Endodermal cell (in vitro differentiated cells): ENCODE measurements around the gene SLC2A2. TPM values are rescaled to one million over a fixed set of nuclear protein-coding genes. Genes with fewer than 3 reads are reported as not detected.

Source experiments
- DNase-seq: peaks from one replicate; pipeline ENCODE4 v3.0.0-alpha.2; 2017
- H3K27ac ChIP-seq: 2 replicates; pipeline ENCODE4 v1.5.1; 2013; ENCODE audit warnings: mild to moderate bottlenecking, low read depth, low read length, moderate library complexity
- H3K27me3 ChIP-seq: 2 replicates; pipeline ENCODE4 v1.6.1; 2013; ENCODE audit warnings: mild to moderate bottlenecking, low read length, moderate library complexity; ENCODE audit not compliant: insufficient read depth, control insufficient read depth, poor library complexity, severe bottlenecking
- H3K36me3 ChIP-seq: 2 replicates; pipeline ENCODE4 v1.7.0; 2013; ENCODE audit warnings: mild to moderate bottlenecking, low read length, moderate library complexity; ENCODE audit not compliant: control insufficient read depth, insufficient read depth
- H3K4me1 ChIP-seq: one replicate; pipeline ENCODE4 v1.7.0; 2013; ENCODE audit warnings: low read length; ENCODE audit not compliant: control insufficient read depth, insufficient read depth
- H3K4me3 ChIP-seq: 2 replicates; pipeline ENCODE4 v1.5.1; 2013; ENCODE audit warnings: mild to moderate bottlenecking, low read length, moderate library complexity
- H3K9ac ChIP-seq: 2 replicates; pipeline ENCODE4 v1.6.1; 2013; ENCODE audit warnings: mild to moderate bottlenecking, low read length, moderate library complexity; ENCODE audit not compliant: poor library complexity, severe bottlenecking; ENCODE audit errors: extremely low read depth
- H3K9me3 ChIP-seq: 2 replicates; pipeline ENCODE4 v1.6.1; 2013; ENCODE audit warnings: mild to moderate bottlenecking, low read length, moderate library complexity; ENCODE audit not compliant: control insufficient read depth
- H3K27ac Mint-ChIP-seq: 2 replicates; pipeline ENCODE4 v1.8.0; 2020; ENCODE audit warnings: mixed read lengths
- H3K27me3 Mint-ChIP-seq: 2 replicates; pipeline ENCODE4 v1.8.0; 2021; ENCODE audit warnings: mild to moderate bottlenecking, mixed read lengths; ENCODE audit not compliant: insufficient read depth
- H3K36me3 Mint-ChIP-seq: 2 replicates; pipeline ENCODE4 v1.8.0; 2020; ENCODE audit warnings: low read depth, mixed read lengths
- H3K4me1 Mint-ChIP-seq: 2 replicates; pipeline ENCODE4 v1.8.0; 2020; ENCODE audit warnings: mixed read lengths
- H3K4me3 Mint-ChIP-seq: 2 replicates; pipeline ENCODE4 v1.8.0; 2020; ENCODE audit warnings: mild to moderate bottlenecking, moderate library complexity, mixed read lengths
- H3K9me3 Mint-ChIP-seq: 2 replicates; pipeline ENCODE4 v1.8.0; 2020; ENCODE audit warnings: mild to moderate bottlenecking, mixed read lengths
- CTCF ChIP-seq: fragments of 200-600 bp; sonication (generic); conservative IDR thresholded peaks from 2 replicates; pipeline ENCODE4 v1.5.0; 2021; ENCODE audit warnings: antibody characterized with exemption, mild to moderate bottlenecking
- WGBS, 2 experiments: methylation state at CpG; one replicate each; pipeline versions ENCODE4 v1.1.5 to v1.1.7; 2013; ENCODE audit warnings: missing lambda C conversion rate in 2 of 2, mixed read lengths in 1 of 2; ENCODE audit not compliant: insufficient coverage in 1 of 2, insufficient read length in 1 of 2; 5-methylcytosine and 5-hydroxymethylcytosine counted together
- total RNA-seq, 2 donors: library from RNA; stranded (reverse); fragmentation: NEBNext Ultra II Directional in 1 of 2; extraction: Animal tissue kit (Norgen Biotek cat#: 25700) in 1 of 2; gene quantifications; 2 replicates in 1 of 2; 3 replicates in 1 of 2; pipeline ENCODE4 v1.2.1, GENCODE V29; 2021

SLC2A2 gene
- total RNA-seq, 2 donors from 2014 or later, result 0.24 to 0.51 TPM

GRCh38 chr3:170992854-170993253 lies 33.7 kb downstream of the SLC2A2 start:
- no peak for DNase-seq
- peaks cover 6% of the 10 kb centered on the region for H3K4me1 ChIP-seq
- no peaks in the 10 kb centered on the region for H3K27me3 ChIP-seq
- no peaks in the 10 kb centered on the region for H3K9me3 Mint-ChIP-seq
- no peak overlapping the region for H3K9ac ChIP-seq
- no peak overlapping the region for H3K4me3 Mint-ChIP-seq
- peaks cover 8% of the 10 kb centered on the region for H3K4me1 Mint-ChIP-seq
- H3K27ac ChIP-seq, result no peak overlapping the region
- no peaks in the 10 kb centered on the region for H3K36me3 ChIP-seq
- TF ChIP-seq CTCF, result no peak
- no peak overlapping the region for H3K27ac Mint-ChIP-seq
- H3K9me3 ChIP-seq, result no peaks in the 10 kb centered on the region
- H3K4me3 ChIP-seq, result no peak overlapping the region
- peaks cover 2% of the 10 kb centered on the region for H3K27me3 Mint-ChIP-seq
- no peaks in the 10 kb centered on the region for H3K36me3 Mint-ChIP-seq
- 84 to 100% methylated on average over 1 to 2 of the region's 2 CpGs for WGBS, 2 experiments

- Histone ChIP-seq H3K9me3 (no peaks in the 10 kb centered on the region), H3K4me1 (peaks cover 6% of the 10 kb centered on the region), H3K27ac (no peak overlapping the region), H3K4me3 (no peak overlapping the region), H3K9ac (no peak overlapping the region), H3K27me3 (no peaks in the 10 kb centered on the region), H3K36me3 (no peaks in the 10 kb centered on the region)
- Mint-ChIP-seq H3K4me3 (no peak overlapping the region), H3K27me3 (peaks cover 2% of the 10 kb centered on the region), H3K9me3 (no peaks in the 10 kb centered on the region), H3K27ac (no peak overlapping the region), H3K4me1 (peaks cover 8% of the 10 kb centered on the region), H3K36me3 (no peaks in the 10 kb centered on the region)
- WGBS, 2 experiments, result 95 to 100% methylated on average over 1 to 2 of the region's 2 CpGs
- no peak for TF ChIP-seq CTCF
- DNase-seq, result no peak
Measured at GRCh38 chr3:170991664-170992063, 34.9 kb downstream of the SLC2A2 start.

- peaks cover 4% of the 10 kb centered on the region for H3K9me3 ChIP-seq
- TF ChIP-seq CTCF, result no peak
- peaks cover 2% of the 10 kb centered on the region for H3K27me3 Mint-ChIP-seq
Measured at GRCh38 chr3:170989100-170989648, 37.3 kb downstream of the SLC2A2 start.

More at GRCh38 chr3:170989100-170989648, 37.3 kb downstream of the SLC2A2 start:
- Histone ChIP-seq H3K9ac (no peak overlapping the region), H3K4me3 (no peak overlapping the region), H3K4me1 (no peaks in the 10 kb centered on the region), H3K36me3 (no peaks in the 10 kb centered on the region), H3K27ac (no peak overlapping the region), H3K27me3 (no peaks in the 10 kb centered on the region)
- 94 to 97% methylated on average over 5 of the region's 5 CpGs for WGBS, 2 experiments
- H3K4me1 Mint-ChIP-seq, result no peaks in the 10 kb centered on the region
- no peaks in the 10 kb centered on the region for H3K36me3 Mint-ChIP-seq
- no peak for DNase-seq
- peaks cover 3% of the 10 kb centered on the region for H3K9me3 Mint-ChIP-seq
- no peak overlapping the region for H3K4me3 Mint-ChIP-seq
- no peak overlapping the region for H3K27ac Mint-ChIP-seq
